DOHH2 (cell line): ENCODE data around the gene PTH2.
A peak's percentile ranks its signal among the peaks of the same experiment; 100 is the strongest.
"Not testable (repeated sequence)": the region's sequence is repeated elsewhere in the genome, so short reads cannot be mapped to it uniquely, and the experiment has no call there.

Experiments used
- H3F3A ChIP-seq: fragments of 200-600 bp; sonication (generic), shearing (Covaris generic); 2 replicates; pipeline ENCODE4 v1.6.0; 2016; ENCODE audit warnings: antibody characterized with exemption, mild to moderate bottlenecking; ENCODE audit not compliant: control insufficient read depth, insufficient read depth
- H3K27ac ChIP-seq: fragments of 200-600 bp; sonication (generic); 2 replicates; pipeline ENCODE4 v1.5.1; 2014; ENCODE audit warnings: low read depth, mild to moderate bottlenecking, low read length, moderate library complexity
- H3K27me3 ChIP-seq: fragments of 200-600 bp; sonication (generic); 2 replicates; pipeline ENCODE4 v1.6.1; 2014; ENCODE audit warnings: mild to moderate bottlenecking, low read length, mixed read lengths; ENCODE audit not compliant: control insufficient read depth
- H3K36me3 ChIP-seq: fragments of 200-600 bp; sonication (generic); 2 replicates; pipeline ENCODE4 v1.6.1; 2014; ENCODE audit warnings: mild to moderate bottlenecking, low read length, moderate library complexity, mixed read lengths; ENCODE audit not compliant: control insufficient read depth
- H3K4me1 ChIP-seq: fragments of 200-600 bp; sonication (generic); 2 replicates; pipeline ENCODE4 v1.6.1; 2014; ENCODE audit warnings: mild to moderate bottlenecking, low read length, mixed read lengths; ENCODE audit not compliant: control insufficient read depth
- H3K4me2 ChIP-seq: fragments of 200-600 bp; sonication (generic); 2 replicates; pipeline ENCODE4 v1.6.0; 2014; ENCODE audit warnings: mild to moderate bottlenecking, low read length, moderate library complexity
- H3K4me3 ChIP-seq: fragments of 200-600 bp; sonication (generic); 2 replicates; pipeline ENCODE4 v1.5.1; 2014; ENCODE audit warnings: mild to moderate bottlenecking, low read length, mixed read lengths
- H3K79me2 ChIP-seq: fragments of 200-600 bp; sonication (generic); 2 replicates; pipeline ENCODE4 v1.6.1; 2014; ENCODE audit warnings: mild to moderate bottlenecking, low read length, mixed read lengths; ENCODE audit not compliant: control insufficient read depth
- H3K9me2 ChIP-seq: fragments of 200-600 bp; sonication (generic); replicated peaks from 2 replicates; pipeline ENCODE4 v1.6.1; 2014; ENCODE audit warnings: mild to moderate bottlenecking, low read length, mixed read lengths; ENCODE audit not compliant: control insufficient read depth
- H3K9me3 ChIP-seq: fragments of 200-600 bp; sonication (generic); 2 replicates; pipeline ENCODE4 v1.6.1; 2014; ENCODE audit warnings: antibody characterized with exemption, low read length, mixed read lengths; ENCODE audit not compliant: control insufficient read depth, insufficient read depth
- H4K20me1 ChIP-seq: fragments of 200-600 bp; sonication (generic); 2 replicates; pipeline ENCODE4 v1.6.0; 2014; ENCODE audit warnings: low read depth, mild to moderate bottlenecking, antibody characterized with exemption, low read length, moderate library complexity; ENCODE audit not compliant: control insufficient read depth, insufficient read depth
- EZH2phosphoT487 ChIP-seq: fragments of 200-600 bp; sonication (generic); IDR thresholded peaks from 2 replicates; pipeline ENCODE4 v1.6.1; 2017; ENCODE audit warnings: borderline replicate concordance, mild to moderate bottlenecking, antibody characterized with exemption, low read length, moderate library complexity, mixed read lengths
- TF ChIP-seq, protein P1 (sequence below): fragments of 200-600 bp; sonication (generic); IDR thresholded peaks from one replicate; pipeline ENCODE4 v1.5.1; 2014; ENCODE audit warnings: antibody characterized with exemption, mild to moderate bottlenecking, low read depth, low read length; ENCODE audit not compliant: poor library complexity, severe bottlenecking

PTH2 gene

DNA sequence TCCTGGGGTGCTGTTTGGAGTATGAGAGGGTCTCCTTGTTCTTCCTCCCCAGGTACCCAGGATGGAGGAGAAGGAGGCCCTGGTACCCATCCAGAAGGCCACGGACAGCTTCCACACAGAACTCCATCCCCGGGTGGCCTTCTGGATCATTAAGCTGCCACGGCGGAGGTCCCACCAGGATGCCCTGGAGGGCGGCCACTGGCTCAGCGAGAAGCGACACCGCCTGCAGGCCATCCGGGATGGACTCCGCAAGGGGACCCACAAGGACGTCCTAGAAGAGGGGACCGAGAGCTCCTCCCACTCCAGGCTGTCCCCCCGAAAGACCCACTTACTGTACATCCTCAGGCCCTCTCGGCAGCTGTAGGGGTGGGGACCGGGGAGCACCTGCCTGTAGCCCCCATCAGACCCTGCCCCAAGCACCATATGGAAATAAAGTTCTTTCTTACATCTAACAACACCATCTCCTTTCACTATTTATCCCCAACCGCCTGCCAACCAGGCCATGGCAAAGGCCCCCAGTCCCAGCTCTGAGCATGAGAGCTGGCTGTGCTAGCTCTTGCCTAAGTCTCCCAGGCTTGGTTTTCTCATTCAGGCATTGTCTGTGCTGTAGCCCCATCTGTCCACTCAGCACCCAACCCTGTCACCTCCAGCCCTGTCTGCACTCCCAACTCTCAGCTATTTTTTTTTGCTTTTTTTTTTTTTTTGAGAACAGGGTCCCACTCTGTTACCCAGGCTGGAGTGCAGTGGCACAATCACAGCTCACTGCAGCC, 48.4 kb downstream of the PTH2 start:
- Histone ChIP-seq H3K9me2 (no peaks in the 10 kb centered on the region), H3K4me1 (peaks cover 14% of the 10 kb centered on the region), H3K27ac (no peak overlapping the region), H3K4me3 (no peak overlapping the region), H3K27me3 (peaks cover 6% of the 10 kb centered on the region; the same call in 1 of the 2 replicates), H3K4me2 (no peak overlapping the region), H3F3A (no peaks in the 10 kb centered on the region), H3K9me3 (peaks cover 6% of the 10 kb centered on the region), H4K20me1 (no peaks in the 10 kb centered on the region), H3K79me2 (no peaks in the 10 kb centered on the region), H3K36me3 (no peaks in the 10 kb centered on the region)
- TF ChIP-seq, protein P1, sequence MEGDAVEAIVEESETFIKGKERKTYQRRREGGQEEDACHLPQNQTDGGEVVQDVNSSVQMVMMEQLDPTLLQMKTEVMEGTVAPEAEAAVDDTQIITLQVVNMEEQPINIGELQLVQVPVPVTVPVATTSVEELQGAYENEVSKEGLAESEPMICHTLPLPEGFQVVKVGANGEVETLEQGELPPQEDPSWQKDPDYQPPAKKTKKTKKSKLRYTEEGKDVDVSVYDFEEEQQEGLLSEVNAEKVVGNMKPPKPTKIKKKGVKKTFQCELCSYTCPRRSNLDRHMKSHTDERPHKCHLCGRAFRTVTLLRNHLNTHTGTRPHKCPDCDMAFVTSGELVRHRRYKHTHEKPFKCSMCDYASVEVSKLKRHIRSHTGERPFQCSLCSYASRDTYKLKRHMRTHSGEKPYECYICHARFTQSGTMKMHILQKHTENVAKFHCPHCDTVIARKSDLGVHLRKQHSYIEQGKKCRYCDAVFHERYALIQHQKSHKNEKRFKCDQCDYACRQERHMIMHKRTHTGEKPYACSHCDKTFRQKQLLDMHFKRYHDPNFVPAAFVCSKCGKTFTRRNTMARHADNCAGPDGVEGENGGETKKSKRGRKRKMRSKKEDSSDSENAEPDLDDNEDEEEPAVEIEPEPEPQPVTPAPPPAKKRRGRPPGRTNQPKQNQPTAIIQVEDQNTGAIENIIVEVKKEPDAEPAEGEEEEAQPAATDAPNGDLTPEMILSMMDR, result no peak
- TF ChIP-seq EZH2phosphoT487, result no peak

DNA sequence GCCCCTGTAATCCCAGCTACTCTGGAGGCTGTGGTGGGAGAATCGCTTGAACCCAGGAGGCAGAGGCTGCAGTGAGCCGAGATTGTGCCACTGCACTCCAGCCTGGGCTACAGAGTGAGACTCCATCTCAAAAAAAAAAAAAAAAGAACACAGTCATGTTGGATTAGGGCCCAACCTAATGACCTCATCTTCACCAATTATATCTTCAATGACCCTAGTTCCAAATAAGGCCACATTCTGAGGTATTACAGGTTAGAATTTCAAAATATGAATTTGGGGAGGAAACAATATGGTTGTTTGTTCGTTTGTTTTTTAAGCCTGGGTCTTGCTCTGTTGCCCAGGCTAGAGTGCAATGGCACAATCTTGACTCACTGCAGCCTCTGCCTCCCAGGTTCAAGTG, 50.1 kb downstream of the PTH2 start:
- not testable (repeated sequence) for H4K20me1 ChIP-seq, H3K9me2 ChIP-seq, H3K27ac ChIP-seq, H3F3A ChIP-seq, H3K4me3 ChIP-seq, H3K27me3 ChIP-seq, H3K79me2 ChIP-seq, H3K36me3 ChIP-seq
- Histone ChIP-seq H3K4me1 (peaks cover 11% of the 10 kb centered on the region), H3K9me3 (peaks cover 18% of the 10 kb centered on the region), H3K4me2 (peak overlapping the region; percentile 53)
